ENCODE measurements around the gene RAP1A.
"Not testable (repeated sequence)": the region's sequence is repeated elsewhere in the genome, so short reads cannot be mapped to it uniquely, and the experiment has no call there.

Gene RAP1A

DNA sequence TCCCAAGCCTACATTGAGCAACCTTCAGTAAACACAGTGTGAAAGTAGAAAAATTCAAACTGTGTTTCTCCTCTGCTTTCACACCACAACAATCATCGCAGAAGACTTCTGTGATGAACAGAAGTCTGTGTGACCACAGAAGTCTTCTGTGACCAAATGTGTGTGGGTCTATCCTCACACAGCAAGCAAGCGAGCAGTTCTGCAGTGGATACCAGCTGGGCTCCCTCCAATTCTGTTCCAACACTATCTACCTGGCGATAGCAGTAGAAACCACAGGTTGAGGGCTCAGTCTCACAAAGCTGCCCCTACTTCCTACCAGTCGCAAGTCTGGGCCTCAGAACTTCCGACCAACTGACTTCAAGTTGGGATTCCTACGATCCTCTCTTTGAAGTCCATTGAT is 21.0 kb upstream of the RAP1A start:
- no peak for DNase-seq (ENCODE audit: low spot score)

- DNase-seq (ENCODE audit: low spot score), result no peak
Observed at GRCh38 chr1:111599781-111600693, 19.6 kb upstream of the RAP1A start.

DNA sequence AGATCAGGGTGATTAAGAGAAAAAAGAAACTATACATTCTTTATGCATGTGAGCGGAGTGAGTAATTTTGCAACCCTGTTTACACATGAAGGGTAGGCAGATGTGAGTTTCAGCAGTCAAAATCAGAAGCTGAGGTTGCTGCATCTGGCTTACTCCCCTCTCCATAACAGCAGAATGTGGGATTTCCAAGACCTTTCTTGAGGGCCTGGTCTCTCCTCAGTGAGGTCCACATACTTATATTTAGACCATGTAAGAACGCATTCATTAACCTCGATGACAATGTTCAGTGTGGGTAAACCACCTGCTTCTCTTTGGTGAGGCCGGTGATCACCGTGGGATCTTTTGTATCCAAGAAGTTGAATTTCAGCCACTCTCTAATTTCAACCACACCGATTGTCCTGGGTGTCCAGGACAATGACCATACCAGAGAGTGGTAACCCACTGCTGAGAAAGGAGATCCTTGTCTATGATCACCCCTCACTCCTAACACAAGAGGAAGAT is 18.7 kb upstream of the RAP1A start:
- no peak for DNase-seq (ENCODE audit: low spot score)

DNA sequence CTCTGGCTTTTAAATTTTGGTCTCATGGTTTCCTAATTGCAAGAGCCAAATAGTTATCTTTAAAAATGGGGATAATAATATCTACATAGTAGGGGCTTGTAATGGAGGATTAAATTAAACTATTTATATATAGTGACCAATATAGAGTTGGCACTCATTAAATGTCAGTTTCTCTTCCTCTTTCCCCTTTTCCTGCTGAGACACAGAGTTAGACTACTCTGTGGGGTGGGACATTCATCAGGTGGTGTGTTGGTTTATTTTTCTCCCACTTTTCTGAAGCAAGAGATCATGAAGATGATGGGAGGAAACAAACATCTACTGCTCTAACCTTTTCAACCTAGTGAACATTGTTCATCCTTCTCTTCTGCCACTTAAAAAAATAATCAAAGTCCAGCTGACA is 17.3 kb upstream of the RAP1A start:
- DNase-seq (ENCODE audit: low spot score), result no peak

DNA sequence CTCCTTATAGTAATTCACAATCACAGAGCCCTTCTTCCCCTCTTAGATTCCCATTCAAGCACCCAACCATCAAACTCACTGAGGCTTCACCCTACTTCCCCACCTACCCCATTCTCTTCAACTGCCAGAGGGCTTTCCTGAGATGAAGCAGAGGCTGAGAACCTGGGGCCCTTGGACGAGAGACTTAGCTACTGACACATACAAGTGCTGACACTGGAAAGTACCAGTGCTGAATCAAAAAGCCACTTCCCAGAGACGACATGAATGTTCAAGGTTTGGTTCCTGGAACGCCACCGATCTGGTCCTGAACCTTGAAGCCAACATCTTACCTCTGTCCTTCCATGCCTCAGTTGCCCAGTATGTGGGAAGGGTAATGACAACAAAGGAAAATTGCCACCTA is 16.6 kb upstream of the RAP1A start:
- DNase-seq (ENCODE audit: low spot score), result no peak

- DNase-seq (ENCODE audit: low spot score), result no peak
Observed at GRCh38 chr1:111603979-111604378, 15.6 kb upstream of the RAP1A start.

DNA sequence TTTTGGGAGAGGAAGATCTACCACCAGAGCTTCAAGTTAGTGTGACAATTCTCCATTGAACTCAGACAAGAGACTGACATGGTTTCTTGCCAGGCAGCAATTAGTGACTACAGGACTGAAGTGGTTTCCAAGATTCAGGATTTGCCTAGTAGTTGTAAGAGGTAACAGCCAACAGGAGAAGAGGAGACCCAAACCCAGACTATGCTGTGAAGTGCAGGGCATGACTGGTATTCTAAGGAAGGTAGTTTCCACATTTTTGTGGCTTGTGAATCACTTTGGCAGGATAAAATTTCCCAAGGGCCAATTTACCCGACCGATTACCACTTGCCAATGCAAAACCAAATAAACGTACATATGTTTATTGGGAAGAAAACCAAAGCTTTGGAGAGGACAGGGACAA is 14.7 kb upstream of the RAP1A start:
- no peak for DNase-seq (ENCODE audit: low spot score)

DNA sequence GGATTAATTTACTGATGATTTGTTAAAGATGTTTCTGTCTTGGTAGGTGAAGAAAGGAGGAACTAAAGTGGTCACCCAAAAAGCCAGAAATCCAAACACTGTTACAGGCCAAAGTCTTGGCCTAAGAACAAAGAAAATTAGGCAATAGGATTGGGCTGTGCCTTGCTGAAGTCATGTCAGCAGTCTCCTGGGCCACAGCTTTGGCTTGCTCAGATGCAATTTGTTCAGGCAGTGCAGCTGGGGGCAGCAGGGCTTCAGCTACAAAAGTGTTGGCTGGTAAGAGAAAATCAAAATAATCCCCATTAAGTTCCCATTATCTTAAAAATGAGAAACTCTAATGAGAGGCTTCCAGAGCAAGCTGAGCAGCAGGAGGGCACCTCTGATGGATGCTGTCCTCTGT is 14.0 kb upstream of the RAP1A start:
- no peak for DNase-seq (ENCODE audit: low spot score)

- not testable (repeated sequence) for DNase-seq (ENCODE audit: low spot score)
Observed at GRCh38 chr1:111606457-111607215, 13.0 kb upstream of the RAP1A start.

DNA sequence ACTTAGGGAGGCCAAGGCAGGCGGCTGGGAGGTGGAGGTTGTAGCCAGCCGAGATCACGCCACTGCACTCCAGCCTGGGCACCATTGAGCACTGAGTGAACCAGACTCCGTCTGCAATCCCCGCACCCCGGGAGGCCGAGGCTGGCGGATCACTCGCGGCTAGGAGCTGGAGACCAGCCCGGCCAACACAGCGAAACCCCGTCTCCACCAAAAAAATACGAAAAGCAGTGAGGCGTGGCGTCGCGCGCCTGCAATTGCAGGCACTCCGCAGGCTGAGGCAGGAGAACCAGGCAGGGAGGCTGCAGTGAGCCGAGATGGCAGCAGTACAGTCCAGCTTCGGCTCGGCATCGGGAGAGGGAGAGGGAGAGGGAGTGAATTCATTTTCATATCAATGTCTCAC is 11.1 kb upstream of the RAP1A start:
- not testable (repeated sequence) for DNase-seq (ENCODE audit: low spot score)

- DNase-seq (ENCODE audit: low spot score), result no peak
Observed at GRCh38 chr1:111611986-111612385, 7.6 kb upstream of the RAP1A start.

DNA sequence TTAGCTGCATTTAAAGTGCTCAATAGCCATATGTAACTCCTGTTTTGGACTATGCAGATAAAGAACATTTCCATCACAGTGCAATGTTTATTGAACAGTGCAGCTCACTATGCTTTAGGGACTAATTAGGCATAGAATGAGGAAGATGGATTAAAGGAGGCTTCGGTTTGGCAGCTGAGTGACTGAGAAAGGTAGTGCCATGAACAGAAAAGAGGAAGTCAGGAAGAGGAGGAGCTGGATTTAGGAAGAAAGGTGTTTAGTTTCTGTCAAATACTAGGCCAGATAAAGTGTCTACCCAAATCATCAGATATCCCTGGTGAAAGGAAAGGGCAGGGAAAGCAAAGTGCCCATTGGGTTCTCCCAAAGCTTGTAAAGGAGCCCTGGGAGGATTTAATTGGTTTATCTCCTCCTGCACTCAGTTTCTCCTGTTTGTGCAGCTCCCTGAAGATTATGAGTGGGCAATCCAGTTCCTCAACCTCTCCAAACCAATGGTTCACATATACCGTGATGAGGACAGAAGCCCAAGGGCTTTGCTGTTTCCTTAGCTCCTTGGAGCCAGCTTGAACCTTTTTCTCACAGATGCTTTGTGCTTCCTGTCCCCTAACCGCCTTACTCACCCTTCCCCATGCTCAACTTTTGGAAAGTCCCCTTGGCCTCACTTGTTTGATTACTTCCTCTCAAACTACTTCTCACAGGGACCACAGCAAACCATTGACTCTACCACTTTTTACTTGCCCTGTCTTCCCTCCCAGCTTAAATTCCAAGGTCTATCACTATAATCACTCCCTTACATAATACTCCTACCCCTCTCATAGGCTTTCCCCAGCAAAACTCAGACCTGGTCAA is 3.5 kb upstream of the RAP1A start:
- DNase-seq (ENCODE audit: low spot score), result no peak

- DNase-seq (ENCODE audit: low spot score), result no peak
Observed at GRCh38 chr1:111618081-111618480, 1.5 kb upstream of the RAP1A start.

DNA sequence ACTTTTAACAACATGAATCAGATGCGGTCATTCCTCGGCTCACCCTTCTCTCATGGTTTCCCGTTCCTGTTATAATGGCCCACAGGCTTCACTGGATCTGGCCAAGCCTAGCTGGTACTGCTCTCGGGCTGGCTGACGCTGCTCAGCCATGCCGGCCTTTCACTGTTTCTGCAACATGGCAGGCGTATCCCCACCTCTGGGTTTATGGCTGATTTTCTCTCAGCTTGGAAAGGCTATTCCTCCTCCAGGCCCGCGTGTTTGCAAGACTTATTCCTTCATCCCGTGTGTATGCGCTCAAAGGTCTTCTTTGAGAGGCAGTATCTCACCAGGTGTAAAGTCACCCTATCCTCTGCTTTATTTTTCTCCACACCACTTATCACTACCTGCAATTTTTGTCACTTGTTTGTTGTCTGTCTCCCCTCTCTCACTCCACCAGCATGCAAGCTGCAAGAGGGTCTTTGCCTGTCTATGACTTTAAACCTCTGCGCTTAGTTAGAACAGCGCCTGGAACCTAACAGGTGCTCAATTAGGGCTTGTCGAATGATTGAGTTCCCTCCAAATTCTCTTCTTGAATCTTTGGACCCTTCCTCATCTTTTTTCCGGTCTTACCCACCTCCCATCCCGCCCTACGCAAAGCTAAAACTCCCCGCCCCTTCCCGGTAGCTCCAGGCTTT is 491 bp upstream of the RAP1A start:
- no peak for DNase-seq (ENCODE audit: low spot score)

- DNase-seq (ENCODE audit: low spot score), result no peak
Observed at GRCh38 chr1:111620441-111620971, 917 bp downstream of the RAP1A start.

DNA sequence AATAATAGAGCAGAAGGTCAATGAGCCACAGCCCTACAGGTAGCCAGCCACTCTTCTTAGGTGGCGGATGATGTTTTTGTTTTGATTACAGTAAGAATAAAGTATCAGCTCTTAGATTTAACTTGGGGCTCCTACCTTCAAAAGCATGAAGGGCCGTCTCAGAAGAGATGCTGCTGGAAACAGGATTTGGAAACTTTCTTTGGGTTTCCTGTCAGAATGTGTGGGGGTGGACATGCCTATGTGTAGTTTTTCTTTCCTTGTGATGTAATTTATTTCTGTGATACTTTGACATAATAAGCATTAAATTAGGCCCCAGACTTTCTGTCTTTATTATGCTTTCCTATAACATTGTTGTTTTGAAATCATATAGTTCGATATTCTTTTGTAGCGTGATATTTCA is 1.5 kb downstream of the RAP1A start:
- DNase-seq (ENCODE audit: low spot score), result no peak

- no peak for DNase-seq (ENCODE audit: low spot score)
Observed at GRCh38 chr1:111622166-111622565, 2.6 kb downstream of the RAP1A start.

- DNase-seq (ENCODE audit: low spot score), result no peak
Observed at GRCh38 chr1:111624382-111624781, 4.8 kb downstream of the RAP1A start.

- no peak for DNase-seq (ENCODE audit: low spot score)
Observed at GRCh38 chr1:111625276-111625675, 5.7 kb downstream of the RAP1A start.

DNA sequence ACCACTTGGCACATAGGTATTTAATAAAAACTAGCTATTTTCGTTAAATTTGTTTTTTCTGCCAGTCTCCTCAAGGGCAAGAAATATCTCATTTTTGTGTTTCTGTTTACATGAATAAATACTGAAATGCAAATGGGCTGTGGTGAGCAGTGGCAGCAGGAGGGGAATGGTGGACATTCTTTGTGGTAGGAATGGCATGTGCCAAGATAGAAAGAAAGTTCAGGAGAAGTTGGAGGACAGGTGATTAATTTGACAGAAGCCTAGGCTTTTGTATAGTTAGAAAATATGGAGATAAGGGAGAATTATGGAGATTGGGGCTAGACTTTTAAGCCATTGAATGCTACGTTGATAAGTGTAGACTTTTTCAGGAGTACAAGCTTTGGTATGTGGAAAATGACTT is 8.6 kb downstream of the RAP1A start:
- DNase-seq (ENCODE audit: low spot score), result no peak

GRCh38 chr1:111629190-111629954 is 9.8 kb downstream of the RAP1A start:
- no peak for DNase-seq (ENCODE audit: low spot score)

Data from COLO829 (cell line).